ENCODE data around the gene JCAD. TPM values are rescaled to one million over a fixed set of nuclear protein-coding genes. Genes with fewer than 3 reads are reported as not detected.

Gene JCAD
- total and polyA plus RNA-seq, 9 of the 15 experiments (the other 6 are each of a cell fraction or from before 2014, with no cell fraction given), result not detected

GRCh38 chr10:30013757-30014156 lies 45.6 kb downstream of the JCAD start:
- Histone ChIP-seq H4K20me1 (replicated peaks; ENCODE audit: control insufficient read depth, insufficient read depth, low read length) (no peaks in the 10 kb centered on the region), H3K9me1 (ENCODE audit: control insufficient read depth, insufficient read depth, low read length) (no peaks in the 10 kb centered on the region), H2AFZ (ENCODE audit: low read depth, low read length) (no peak overlapping the region), H3K36me3 (ENCODE audit: control insufficient read depth, insufficient read depth, low read length) (no peaks in the 10 kb centered on the region), H3K9me3 (replicated peaks; ENCODE audit: control insufficient read depth, insufficient read depth, low read depth, low read length) (no peaks in the 10 kb centered on the region), H3K27ac (ENCODE audit: extremely low read depth, low read depth, low read length) (no peak overlapping the region), H3K4me3 (no peak overlapping the region), H3K27me3 (ENCODE audit: control insufficient read depth in 2 of 2, insufficient read depth in 2 of 2, low read length in 2 of 2) (peaks cover 31 to 32% of the 10 kb centered on the region in 2 experiments; a peak in 4 of 5 replicates), H3K4me2 (ENCODE audit: insufficient read depth, low read length) (no peak overlapping the region), H3K9ac (ENCODE audit: insufficient read depth in 1 of 2, low read depth in 2 of 2, low read length in 2 of 2) (no peak overlapping the region), H3K4me1 (replicated peaks in 1 of 2; ENCODE audit: control insufficient read depth in 2 of 2, insufficient read depth in 2 of 2, low read length in 2 of 2) (no peaks in the 10 kb centered on the region), H3K79me2 (ENCODE audit: control insufficient read depth, insufficient read depth, low read length) (no peaks in the 10 kb centered on the region)
- WGBS (ENCODE audit: insufficient coverage, low coverage, missing lambda C conversion rate), result 0% methylated on average over 5 of the region's 5 CpGs
- in situ Hi-C loops (cut with MboI), result no loop called here
- DNase-seq (ENCODE audit: extremely low read depth in 1 of 4, low spot score in 3 of 4) (no peak), FAIRE-seq (no peak), ATAC-seq (no peak)
- intact Hi-C loops (cut with micrococcal nuclease), result loop anchor here (10.0 kb wide), 1 partner anchor 171 kb away; no protein-coding TSS in a partner anchor
- TF ChIP-seq ELK1 (CRISPR knock-in tag; IDR thresholded peaks at IDR 0.05) (no peak), GTF2B (IDR thresholded peaks at IDR 0.05; ENCODE audit: extremely low read depth, insufficient read length) (no peak), NRF1 (conservative IDR thresholded peaks at IDR 0.05 in 1 of 2, IDR thresholded peaks at IDR 0.05 in 1 of 2) (no peak), TCFL5 (CRISPR knock-in tag; conservative IDR thresholded peaks at IDR 0.05) (no peak), NFYB (IDR thresholded peaks at IDR 0.05; ENCODE audit: extremely low read depth, insufficient read length) (no peak), ZNF354B (CRISPR knock-in tag; IDR thresholded peaks at IDR 0.05) (no peak), CHCHD3 (CRISPR knock-in tag; IDR thresholded peaks at IDR 0.05) (no peak), SAFB (IDR thresholded peaks at IDR 0.05; ENCODE audit: borderline replicate concordance, low read depth, low read length) (no peak), BRF1 (IDR thresholded peaks at IDR 0.05; ENCODE audit: borderline replicate concordance, extremely low read depth, insufficient read length) (no peak), ZNF431 (CRISPR knock-in tag; IDR thresholded peaks at IDR 0.05) (no peak), CGGBP1 (CRISPR knock-in tag; IDR thresholded peaks at IDR 0.05) (no peak), USF2 (CRISPR knock-in tag; IDR thresholded peaks at IDR 0.05) (no peak), ZNF696 (CRISPR knock-in tag; conservative IDR thresholded peaks at IDR 0.05) (no peak), STAG1 (CRISPR knock-in tag; IDR thresholded peaks at IDR 0.05; ENCODE audit: borderline replicate concordance) (no peak), ZNF764 (CRISPR knock-in tag; IDR thresholded peaks at IDR 0.05; ENCODE audit: low read depth) (no peak)
- CTCF ChIA-PET (ENCODE audit: low intra/inter-chr PET ratio), result no interaction called here
- POLR2A ChIA-PET, result no interaction called here
- no TSS peak for BruUV-seq (replicated peaks)

All from K562 (cell line).